ENCODE results near the gene ACER2. TPM values are rescaled to one million over a fixed set of nuclear protein-coding genes. Genes with fewer than 3 reads are reported as not detected.

The ACER2 gene
- polyA plus RNA-seq, 1 donor (not counting 4 experiments of a cell fraction or from before 2014, with no cell fraction given), result 4.2 TPM

DNA sequence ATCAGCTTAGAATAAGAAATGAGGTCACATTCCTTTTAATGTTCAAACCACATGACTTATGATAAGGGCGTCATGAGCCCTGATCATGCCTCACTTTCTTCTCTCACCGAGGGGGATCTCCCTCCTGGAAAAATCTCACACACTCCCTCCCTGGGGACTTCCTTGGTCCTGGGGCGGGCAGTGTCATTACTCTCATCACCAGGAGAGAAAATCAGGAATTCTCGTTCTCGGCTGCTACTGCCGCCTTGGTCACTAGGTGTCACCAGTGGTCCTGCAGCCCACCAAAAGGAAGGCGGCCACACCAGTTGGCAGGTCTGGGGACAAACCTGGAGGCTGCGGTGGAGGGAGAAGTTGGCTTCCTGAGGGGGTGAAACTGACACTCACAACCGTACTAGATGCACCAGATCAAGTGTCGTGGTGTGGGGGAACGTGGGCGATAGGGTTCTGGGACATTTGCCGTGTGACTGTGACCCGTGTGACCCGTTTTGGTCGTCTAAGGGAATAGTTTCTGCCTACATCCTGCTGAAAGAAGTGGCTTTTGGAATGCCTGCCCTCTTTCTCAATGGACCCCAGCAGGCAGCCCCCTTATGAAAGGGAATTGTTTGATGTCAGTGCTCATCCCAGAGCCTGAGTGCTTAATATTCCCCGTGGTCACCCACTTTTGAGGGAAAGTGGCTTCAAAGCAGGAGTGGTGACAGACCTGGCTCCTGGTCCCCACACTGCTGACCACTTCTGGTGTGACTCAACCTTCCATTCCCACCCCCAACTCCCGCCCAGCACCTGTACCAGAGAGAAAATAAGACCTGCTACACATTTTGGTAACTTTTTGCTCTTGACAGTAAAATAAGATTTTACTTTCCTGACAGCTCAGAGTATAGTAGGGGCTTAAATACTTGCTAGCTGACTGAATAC lies 63.2 kb downstream of the ACER2 start:
- Histone ChIP-seq H3K27me3 (ENCODE audit: control insufficient read depth, extremely low read depth, insufficient read depth, low read length) (no peaks in the 10 kb centered on the region), H3K9me3 (ENCODE audit: control insufficient read depth, low read depth, low read length) (no peaks in the 10 kb centered on the region), H3K4me2 (ENCODE audit: control insufficient read depth, extremely low read depth, insufficient read depth, low read depth, low read length) (no peak overlapping the region), H3K36me3 (ENCODE audit: control insufficient read depth in 2 of 2, extremely low read depth in 1 of 2, insufficient read depth in 2 of 2, low read length in 2 of 2) (no peaks in the 10 kb centered on the region), H3K79me2 (ENCODE audit: control insufficient read depth, insufficient read depth, low read length) (no peaks in the 10 kb centered on the region), H3K9ac (ENCODE audit: control insufficient read depth, extremely low read depth, insufficient read depth, low read length) (no peak overlapping the region), H2AFZ (ENCODE audit: control insufficient read depth, low read length) (no peak overlapping the region), H3K4me1 (ENCODE audit: control insufficient read depth, extremely low read depth, insufficient read depth, low read length) (no peaks in the 10 kb centered on the region), H3K9me1 (ENCODE audit: control insufficient read depth, extremely low read depth, insufficient read depth, low read length) (no peaks in the 10 kb centered on the region), H4K20me1 (ENCODE audit: control insufficient read depth, extremely low read depth, insufficient read depth, low read length) (no peaks in the 10 kb centered on the region), H3K27ac (ENCODE audit: control insufficient read depth, insufficient read depth, low read length) (no peak overlapping the region), H3K4me3 (ENCODE audit: control insufficient read depth in 2 of 3, extremely low read depth in 1 of 3, insufficient read depth in 2 of 3, low read depth in 1 of 3, low read length in 3 of 3) (no peak overlapping the region)
- TF ChIP-seq, protein P1, sequence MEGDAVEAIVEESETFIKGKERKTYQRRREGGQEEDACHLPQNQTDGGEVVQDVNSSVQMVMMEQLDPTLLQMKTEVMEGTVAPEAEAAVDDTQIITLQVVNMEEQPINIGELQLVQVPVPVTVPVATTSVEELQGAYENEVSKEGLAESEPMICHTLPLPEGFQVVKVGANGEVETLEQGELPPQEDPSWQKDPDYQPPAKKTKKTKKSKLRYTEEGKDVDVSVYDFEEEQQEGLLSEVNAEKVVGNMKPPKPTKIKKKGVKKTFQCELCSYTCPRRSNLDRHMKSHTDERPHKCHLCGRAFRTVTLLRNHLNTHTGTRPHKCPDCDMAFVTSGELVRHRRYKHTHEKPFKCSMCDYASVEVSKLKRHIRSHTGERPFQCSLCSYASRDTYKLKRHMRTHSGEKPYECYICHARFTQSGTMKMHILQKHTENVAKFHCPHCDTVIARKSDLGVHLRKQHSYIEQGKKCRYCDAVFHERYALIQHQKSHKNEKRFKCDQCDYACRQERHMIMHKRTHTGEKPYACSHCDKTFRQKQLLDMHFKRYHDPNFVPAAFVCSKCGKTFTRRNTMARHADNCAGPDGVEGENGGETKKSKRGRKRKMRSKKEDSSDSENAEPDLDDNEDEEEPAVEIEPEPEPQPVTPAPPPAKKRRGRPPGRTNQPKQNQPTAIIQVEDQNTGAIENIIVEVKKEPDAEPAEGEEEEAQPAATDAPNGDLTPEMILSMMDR (optimal IDR thresholded peaks at IDR 0.05 in 1 of 3, IDR thresholded peaks at IDR 0.05 in 1 of 3, conservative IDR thresholded peaks at IDR 0.05 in 1 of 3; ENCODE audit: extremely low read depth in 1 of 3, insufficient read depth in 2 of 3, low read length in 3 of 3), result peak; percentile 70 to 84 (median 75)
- TF ChIP-seq EZH2 (IDR thresholded peaks at IDR 0.05; ENCODE audit: low read length), result no peak
- FAIRE-seq (no peak), DNase-seq (ENCODE audit: low read depth, low spot score) (no peak)
- dilution Hi-C loops (cut with MboI; ENCODE audit: extremely low pct_ligation_motif_present, low sequenced_read_pairs), result no loop called here

DNA sequence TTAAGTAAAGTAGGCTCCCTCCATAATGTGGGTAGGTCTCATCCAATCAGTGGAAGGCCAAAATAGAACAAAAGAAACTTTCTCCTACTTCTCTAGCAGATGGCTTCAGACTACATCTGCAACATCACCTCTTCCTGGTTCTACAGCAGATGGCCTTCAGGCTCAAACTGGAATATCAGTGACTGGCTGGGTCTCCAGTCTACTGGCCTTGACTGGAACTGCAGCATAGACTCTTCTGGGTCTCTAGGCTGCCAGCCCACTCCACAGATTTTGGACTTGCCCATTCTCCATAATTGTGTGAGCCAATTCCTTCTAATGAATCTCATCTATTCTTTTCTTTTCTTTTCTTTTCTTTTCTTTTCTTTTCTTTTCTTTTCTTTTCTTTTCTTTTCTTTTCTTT lies 64.8 kb downstream of the ACER2 start:
- H3K9ac ChIP-seq (ENCODE audit: control insufficient read depth, extremely low read depth, insufficient read depth, low read length), result no peak overlapping the region
- H2AFZ ChIP-seq (ENCODE audit: control insufficient read depth, low read length), result no peak overlapping the region
- H3K27me3 ChIP-seq (ENCODE audit: control insufficient read depth, extremely low read depth, insufficient read depth, low read length), result no peaks in the 10 kb centered on the region
- dilution Hi-C loops (cut with MboI; ENCODE audit: extremely low pct_ligation_motif_present, low sequenced_read_pairs), result no loop called here
- no peaks in the 10 kb centered on the region for H3K9me1 ChIP-seq (ENCODE audit: control insufficient read depth, extremely low read depth, insufficient read depth, low read length)
- H3K36me3 ChIP-seq (ENCODE audit: control insufficient read depth in 2 of 2, extremely low read depth in 1 of 2, insufficient read depth in 2 of 2, low read length in 2 of 2), result no peaks in the 10 kb centered on the region
- no peaks in the 10 kb centered on the region for H3K9me3 ChIP-seq (ENCODE audit: control insufficient read depth, low read depth, low read length)
- no peaks in the 10 kb centered on the region for H3K79me2 ChIP-seq (ENCODE audit: control insufficient read depth, insufficient read depth, low read length)
- H3K4me3 ChIP-seq (ENCODE audit: control insufficient read depth in 2 of 3, extremely low read depth in 1 of 3, insufficient read depth in 2 of 3, low read depth in 1 of 3, low read length in 3 of 3), result no peak overlapping the region
- no peaks in the 10 kb centered on the region for H4K20me1 ChIP-seq (ENCODE audit: control insufficient read depth, extremely low read depth, insufficient read depth, low read length)
- DNase-seq (ENCODE audit: low read depth, low spot score), result no peak
- H3K27ac ChIP-seq (ENCODE audit: control insufficient read depth, insufficient read depth, low read length), result no peak overlapping the region
- FAIRE-seq, result no peak
- H3K4me2 ChIP-seq (ENCODE audit: control insufficient read depth, extremely low read depth, insufficient read depth, low read depth, low read length), result no peak overlapping the region
- no peaks in the 10 kb centered on the region for H3K4me1 ChIP-seq (ENCODE audit: control insufficient read depth, extremely low read depth, insufficient read depth, low read length)
- TF ChIP-seq EZH2 (IDR thresholded peaks at IDR 0.05; ENCODE audit: low read length), result no peak
- TF ChIP-seq, protein P1 (optimal IDR thresholded peaks at IDR 0.05 in 1 of 3, IDR thresholded peaks at IDR 0.05 in 1 of 3, conservative IDR thresholded peaks at IDR 0.05 in 1 of 3; ENCODE audit: extremely low read depth in 1 of 3, insufficient read depth in 2 of 3, low read length in 3 of 3), result peak in 1 of 3 experiments; percentile 25

All from keratinocyte (primary cell).